Measurements from ENCODE around the gene CALHM6. TPM values are rescaled to one million over a fixed set of nuclear protein-coding genes. Genes with fewer than 3 reads are reported as not detected.

CALHM6 gene
- total and polyA plus RNA-seq, 2 experiments from 2014 or later = 1.7 TPM; not detected in 1

DNA sequence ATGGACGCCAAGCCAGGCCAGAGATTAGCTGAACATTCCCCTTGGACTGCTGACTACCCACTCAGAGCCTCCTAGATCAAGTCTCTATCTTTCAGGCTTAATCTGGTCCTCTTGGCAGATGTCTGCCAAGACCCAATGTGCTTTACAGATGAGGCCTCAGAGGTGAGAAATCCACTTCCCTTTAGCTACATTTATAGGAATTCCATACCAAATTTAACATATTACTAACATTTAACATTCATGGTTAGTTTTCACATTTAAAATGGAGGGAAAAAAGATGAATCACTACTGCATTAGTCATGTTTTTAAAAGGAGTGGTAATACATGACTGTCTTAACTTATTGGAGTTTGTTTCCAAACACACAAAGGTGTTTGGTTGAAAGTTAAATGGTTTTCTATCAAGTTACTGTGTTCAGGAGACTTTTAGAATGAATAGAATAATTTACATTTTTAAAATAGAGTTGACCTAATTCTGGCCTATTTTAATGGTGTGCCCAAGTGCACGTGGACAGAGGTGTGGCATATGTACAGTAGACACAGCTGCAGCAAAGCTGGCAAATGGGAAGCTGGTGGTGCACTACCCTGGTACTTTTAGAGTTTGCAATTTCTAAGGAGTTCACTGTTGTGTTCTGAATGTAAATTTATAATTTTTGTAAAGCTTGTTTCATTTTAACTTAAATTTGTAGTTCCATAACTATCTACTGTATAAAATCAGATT, 41.9 kb upstream of the CALHM6 start:
- Histone ChIP-seq H3K4me1 (ENCODE audit: insufficient read depth) (peaks cover 26% of the 10 kb centered on the region), H3K4me3 (no peak overlapping the region), H4K20me1 (ENCODE audit: insufficient read depth) (0 out of 2 replicates have a peak, but pooled peaks cover 3% of the 10 kb centered on the region), H3K4me2 (ENCODE audit: unreplicated experiment) (peak overlapping the region; percentile 50), H3K9me2 (ENCODE audit: insufficient read depth) (no peaks in the 10 kb centered on the region), H3K27me3 (replicated peaks; ENCODE audit: insufficient read depth) (no peaks in the 10 kb centered on the region), H3K9me3 (ENCODE audit: low read depth) (no peaks in the 10 kb centered on the region), H3K36me3 (ENCODE audit: low read depth) (peaks cover 6% of the 10 kb centered on the region; the same call in 1 of the 2 replicates), H2AFZ (no peak overlapping the region), H3K9ac (no peak overlapping the region), H3F3A (ENCODE audit: insufficient read depth) (peaks cover 17% of the 10 kb centered on the region; the same call in 1 of the 2 replicates), H3K27ac (peak overlapping the region; percentile 40; the same call in 1 of the 2 replicates), H3K79me2 (ENCODE audit: insufficient read depth) (peaks cover 96% of the 10 kb centered on the region)
- no peak for TF ChIP-seq EZH2 (IDR thresholded peaks at IDR 0.05; ENCODE audit: insufficient read depth, poor library complexity, severe bottlenecking)
- TF ChIP-seq EZH2phosphoT487 (IDR thresholded peaks at IDR 0.05; ENCODE audit: insufficient read depth, low read depth) = no peak
- WGBS, 2 experiments (ENCODE audit: low coverage in 1 of 2, low lambda C conversion rate in 2 of 2, missing lambda C conversion rate in 2 of 2) = 73 to 77% methylated on average over 2 of the region's 2 CpGs
- in situ Hi-C loops (cut with MboI) = no loop called here
- peak; percentile 58 for DNase-seq

DNA sequence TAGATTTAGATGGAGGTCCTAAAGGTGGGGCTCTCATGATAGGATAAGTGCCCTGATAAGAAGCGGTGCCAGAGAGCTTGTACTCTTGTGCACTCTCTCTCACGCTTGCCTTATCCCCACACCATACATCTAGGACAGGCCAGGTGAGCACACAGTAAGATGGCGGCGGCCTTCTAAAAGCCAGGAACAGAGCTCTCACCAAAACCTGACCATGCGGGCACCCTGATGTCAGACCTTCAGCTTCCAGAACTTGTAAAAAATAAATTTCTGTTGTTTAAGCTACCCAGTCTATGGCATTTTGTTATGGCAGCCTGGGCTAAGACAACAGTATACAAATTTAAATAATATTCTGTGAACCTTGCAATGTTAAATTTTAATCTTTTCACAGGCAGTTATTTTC, 40.8 kb upstream of the CALHM6 start:
- Histone ChIP-seq H3K27me3 (replicated peaks; ENCODE audit: insufficient read depth) (no peaks in the 10 kb centered on the region), H3K27ac (no peak overlapping the region), H3K9me2 (ENCODE audit: insufficient read depth) (no peaks in the 10 kb centered on the region), H3K79me2 (ENCODE audit: insufficient read depth) (peaks cover 93% of the 10 kb centered on the region), H3F3A (ENCODE audit: insufficient read depth) (peaks cover 23% of the 10 kb centered on the region; the same call in 1 of the 2 replicates), H3K9me3 (ENCODE audit: low read depth) (no peaks in the 10 kb centered on the region), H3K36me3 (ENCODE audit: low read depth) (no peaks in the 10 kb centered on the region), H3K4me1 (ENCODE audit: insufficient read depth) (peaks cover 33% of the 10 kb centered on the region), H3K4me2 (ENCODE audit: unreplicated experiment) (no peak overlapping the region), H3K4me3 (no peak overlapping the region), H3K9ac (no peak overlapping the region), H4K20me1 (ENCODE audit: insufficient read depth) (0 out of 2 replicates have a peak, but pooled peaks cover 3% of the 10 kb centered on the region), H2AFZ (no peak overlapping the region)
- WGBS, 2 experiments (ENCODE audit: low coverage in 1 of 2, low lambda C conversion rate in 2 of 2, missing lambda C conversion rate in 2 of 2) = 96 to 97% methylated on average over 5 of the region's 5 CpGs
- DNase-seq = no peak
- no peak for TF ChIP-seq EZH2phosphoT487 (IDR thresholded peaks at IDR 0.05; ENCODE audit: insufficient read depth, low read depth)
- TF ChIP-seq EZH2 (IDR thresholded peaks at IDR 0.05; ENCODE audit: insufficient read depth, poor library complexity, severe bottlenecking) = no peak
- in situ Hi-C loops (cut with MboI) = loop anchor here (10.0 kb wide), 1 partner anchor 136 kb away; no protein-coding TSS in a partner anchor

DNA sequence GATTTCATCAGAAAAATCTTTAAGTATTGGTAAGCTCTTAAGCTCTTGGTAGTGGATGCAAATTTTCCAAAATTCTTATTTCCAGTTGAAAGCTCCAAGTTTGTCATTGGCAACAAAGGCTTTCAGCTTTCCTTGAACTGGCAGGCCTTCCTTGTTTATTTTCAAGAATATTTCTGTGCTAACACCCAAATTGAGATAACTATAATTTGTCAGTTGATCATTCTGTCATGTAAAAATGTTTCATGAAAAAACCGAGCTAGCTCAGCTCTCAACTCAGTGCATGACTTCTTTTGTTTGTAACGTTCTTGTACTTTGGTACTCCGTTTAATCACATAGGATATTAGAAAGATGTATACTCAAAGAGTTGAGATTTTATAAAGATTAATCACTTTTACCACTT, 38.9 kb upstream of the CALHM6 start:
- H3K36me3 ChIP-seq (ENCODE audit: low read depth) = peaks cover 9% of the 10 kb centered on the region
- peaks cover 33% of the 10 kb centered on the region for H3K4me1 ChIP-seq (ENCODE audit: insufficient read depth)
- no peak overlapping the region for H3K27ac ChIP-seq
- in situ Hi-C loops (cut with MboI) = loop anchor here (10.0 kb wide), 1 partner anchor 137 kb away; no protein-coding TSS in a partner anchor
- peaks cover 90% of the 10 kb centered on the region for H3K79me2 ChIP-seq (ENCODE audit: insufficient read depth)
- no peak overlapping the region for H3K4me3 ChIP-seq
- no peaks in the 10 kb centered on the region for H3K27me3 ChIP-seq (replicated peaks; ENCODE audit: insufficient read depth)
- DNase-seq = no peak
- H3K9me3 ChIP-seq (ENCODE audit: low read depth) = no peaks in the 10 kb centered on the region
- H4K20me1 ChIP-seq (ENCODE audit: insufficient read depth) = no peaks in the 10 kb centered on the region
- H3K9me2 ChIP-seq (ENCODE audit: insufficient read depth) = no peaks in the 10 kb centered on the region
- TF ChIP-seq EZH2 (IDR thresholded peaks at IDR 0.05; ENCODE audit: insufficient read depth, poor library complexity, severe bottlenecking) = no peak
- no peak for TF ChIP-seq EZH2phosphoT487 (IDR thresholded peaks at IDR 0.05; ENCODE audit: insufficient read depth, low read depth)
- H2AFZ ChIP-seq = no peak overlapping the region
- H3K4me2 ChIP-seq (ENCODE audit: unreplicated experiment) = no peak overlapping the region
- no peak overlapping the region for H3K9ac ChIP-seq
- 27% methylated on average over 3 of the region's 3 CpGs for WGBS, 2 experiments (ENCODE audit: low coverage in 1 of 2, low lambda C conversion rate in 2 of 2, missing lambda C conversion rate in 2 of 2)
- peaks cover 23% of the 10 kb centered on the region; the same call in 1 of the 2 replicates for H3F3A ChIP-seq (ENCODE audit: insufficient read depth)

DNA sequence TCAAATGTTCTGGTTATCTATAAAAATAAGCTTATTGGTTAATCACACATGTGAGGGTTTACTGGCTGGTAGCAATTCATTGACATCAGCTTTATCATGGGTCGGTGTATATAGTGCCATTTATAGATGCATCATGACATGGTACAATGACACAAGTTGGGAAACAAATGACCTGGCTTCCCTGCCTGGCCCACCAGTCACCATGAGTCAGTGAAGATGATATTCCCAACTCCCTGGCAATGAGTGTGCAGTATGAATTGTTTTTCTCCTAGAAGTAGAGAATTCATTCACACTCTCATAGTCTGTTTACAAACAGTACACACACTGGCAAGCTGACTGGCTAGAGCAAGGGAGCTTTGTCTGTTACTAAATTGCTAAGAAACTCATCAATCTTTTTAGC, 37.2 kb upstream of the CALHM6 start:
- no peak for TF ChIP-seq EZH2phosphoT487 (IDR thresholded peaks at IDR 0.05; ENCODE audit: insufficient read depth, low read depth)
- no peak for TF ChIP-seq EZH2 (IDR thresholded peaks at IDR 0.05; ENCODE audit: insufficient read depth, poor library complexity, severe bottlenecking)
- no peak overlapping the region for H2AFZ ChIP-seq
- peaks cover 83% of the 10 kb centered on the region for H3K79me2 ChIP-seq (ENCODE audit: insufficient read depth)
- no peaks in the 10 kb centered on the region for H3K9me2 ChIP-seq (ENCODE audit: insufficient read depth)
- H3K36me3 ChIP-seq (ENCODE audit: low read depth) = peaks cover 16% of the 10 kb centered on the region
- H3K27me3 ChIP-seq (replicated peaks; ENCODE audit: insufficient read depth) = no peaks in the 10 kb centered on the region
- H3K4me3 ChIP-seq = no peak overlapping the region
- DNase-seq = peak; percentile 88
- H4K20me1 ChIP-seq (ENCODE audit: insufficient read depth) = no peaks in the 10 kb centered on the region
- 0 to 5% methylated on average over 1 of the region's 1 CpG for WGBS, 2 experiments (ENCODE audit: low coverage in 1 of 2, low lambda C conversion rate in 2 of 2, missing lambda C conversion rate in 2 of 2)
- in situ Hi-C loops (cut with MboI) = loop anchor here (10.0 kb wide), 1 partner anchor 139 kb away; no protein-coding TSS in a partner anchor
- H3K27ac ChIP-seq = peak overlapping the region; percentile 69
- peak overlapping the region; percentile 25 for H3K4me2 ChIP-seq (ENCODE audit: unreplicated experiment)
- H3K4me1 ChIP-seq (ENCODE audit: insufficient read depth) = peaks cover 31% of the 10 kb centered on the region
- peak overlapping the region; percentile 23 for H3K9ac ChIP-seq
- H3F3A ChIP-seq (ENCODE audit: insufficient read depth) = peaks cover 23% of the 10 kb centered on the region; the same call in 1 of the 2 replicates
- no peaks in the 10 kb centered on the region for H3K9me3 ChIP-seq (ENCODE audit: low read depth)
